ENCODE measurements around the gene TECTA.
"Not testable (repeated sequence)": the region's sequence is repeated elsewhere in the genome, so short reads cannot be mapped to it uniquely, and the experiment has no call there.

The TECTA gene

GRCh38 chr11:121235057-121235456 lies 134.0 kb downstream of the TECTA start:
- DNase-seq (ENCODE audit: low read depth): no peak

GRCh38 chr11:121236115-121237001 lies 135.3 kb downstream of the TECTA start:
- no peak for DNase-seq (ENCODE audit: low read depth)

GRCh38 chr11:121237247-121237646 lies 136.2 kb downstream of the TECTA start:
- not testable (repeated sequence) for DNase-seq (ENCODE audit: low read depth)

- no peak for DNase-seq (ENCODE audit: low read depth)
These were observed 136.9 kb downstream of the TECTA start for GRCh38 chr11:121237686-121238658.

GRCh38 chr11:121238956-121239355 lies 137.9 kb downstream of the TECTA start:
- DNase-seq (ENCODE audit: low read depth): no peak

GRCh38 chr11:121240001-121240400 lies 139.0 kb downstream of the TECTA start:
- not testable (repeated sequence) for DNase-seq (ENCODE audit: low read depth)

- DNase-seq (ENCODE audit: low read depth): no peak
These were observed 139.7 kb downstream of the TECTA start for GRCh38 chr11:121240650-121241303.

Data from stimulated activated CD8-positive, alpha-beta memory T cell treated with anti-CD3 and anti-CD28 coated beads, Interleukin-7, amount 100 ng/mL, for 24 hours (primary cell).